Activated CD4-positive, CD25-positive, alpha-beta regulatory T cell treated with anti-CD3 and anti-CD28 coated beads, Interleukin-2, amount 50 U/mL, for 72 hours (primary cell): ENCODE data around the gene KRT74.

ENCODE experiments used
- DNase-seq: peaks from one replicate; pipeline ENCODE4 v3.0.0; 2021

The KRT74 gene

GRCh38 chr12:52573743-52574142 is at the start of gene KRT74:
Gene KRT74, minus strand, starts transcription at chr12:52573843. Its CDS starts 66 bp downstream, at chr12:52573777.
- no peak for DNase-seq

DNA sequence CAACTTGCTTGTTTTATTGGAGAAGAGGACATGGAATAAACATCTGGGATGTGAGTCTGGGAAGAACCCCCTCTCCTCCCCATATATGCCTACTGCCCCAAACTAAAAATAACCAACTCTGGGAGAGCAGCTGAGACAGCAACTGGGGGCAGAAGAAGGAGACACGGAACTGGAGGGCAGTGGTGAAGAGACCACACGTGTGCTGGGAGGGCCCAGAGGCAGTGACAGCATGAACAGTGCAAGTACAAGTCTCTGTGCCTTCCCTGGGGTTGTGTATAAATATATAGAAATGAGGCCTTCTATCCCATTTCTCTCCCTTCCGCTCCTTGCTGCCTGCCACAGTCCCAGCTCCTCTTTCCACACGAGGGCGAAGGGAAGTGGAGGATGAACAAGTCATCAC is 48.7 kb upstream of the KRT74 start:
- no peak for DNase-seq

GRCh38 chr12:52618866-52619265 is 45.2 kb upstream of the KRT74 start:
- DNase-seq: no peak

DNA sequence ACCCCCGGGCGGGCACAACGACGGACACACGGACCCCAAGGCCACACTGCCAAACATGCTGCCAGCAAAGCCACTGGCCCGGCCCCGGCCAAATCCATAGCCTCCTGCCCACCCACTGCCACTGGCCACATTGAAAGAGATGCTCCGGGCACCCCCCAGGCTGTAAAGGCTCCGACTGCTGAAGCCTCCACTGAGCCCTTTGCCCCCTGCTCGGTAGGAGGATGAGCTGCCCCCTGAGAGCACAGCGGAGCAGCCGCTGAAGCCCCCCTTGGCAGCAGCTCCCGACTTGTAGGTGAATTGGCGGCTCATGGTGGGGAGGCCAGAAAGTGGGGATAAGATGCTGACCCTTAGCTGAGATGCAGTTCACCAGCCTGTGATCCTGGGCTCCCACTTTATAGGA is 44.6 kb upstream of the KRT74 start, which contains the start of gene KRT73:
Gene KRT73, minus strand, starts transcription at position 344 of the 400 bp plus-strand sequence. Its CDS starts 35 bp downstream, at position 309.
- no peak for DNase-seq

DNA sequence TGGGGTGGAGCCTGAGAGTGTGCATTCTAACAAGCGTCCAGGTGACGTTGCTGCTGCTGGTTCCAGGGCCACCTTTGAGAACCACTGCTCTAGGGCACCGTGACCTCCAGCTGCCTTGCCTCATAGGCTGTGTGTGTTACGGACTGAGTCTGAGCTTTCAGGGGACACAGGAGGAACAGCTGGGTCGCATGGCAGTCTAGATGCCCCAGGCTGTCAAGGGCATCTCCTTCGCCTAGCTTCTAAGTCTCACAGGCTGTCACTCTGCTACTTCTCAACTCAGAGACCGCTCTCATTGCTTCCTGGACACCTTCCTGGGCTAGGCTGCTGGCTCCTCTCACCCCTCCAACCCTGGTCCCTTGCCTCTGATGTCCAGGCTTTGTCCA is 43.8 kb upstream of the KRT74 start:
- DNase-seq: no peak

DNA sequence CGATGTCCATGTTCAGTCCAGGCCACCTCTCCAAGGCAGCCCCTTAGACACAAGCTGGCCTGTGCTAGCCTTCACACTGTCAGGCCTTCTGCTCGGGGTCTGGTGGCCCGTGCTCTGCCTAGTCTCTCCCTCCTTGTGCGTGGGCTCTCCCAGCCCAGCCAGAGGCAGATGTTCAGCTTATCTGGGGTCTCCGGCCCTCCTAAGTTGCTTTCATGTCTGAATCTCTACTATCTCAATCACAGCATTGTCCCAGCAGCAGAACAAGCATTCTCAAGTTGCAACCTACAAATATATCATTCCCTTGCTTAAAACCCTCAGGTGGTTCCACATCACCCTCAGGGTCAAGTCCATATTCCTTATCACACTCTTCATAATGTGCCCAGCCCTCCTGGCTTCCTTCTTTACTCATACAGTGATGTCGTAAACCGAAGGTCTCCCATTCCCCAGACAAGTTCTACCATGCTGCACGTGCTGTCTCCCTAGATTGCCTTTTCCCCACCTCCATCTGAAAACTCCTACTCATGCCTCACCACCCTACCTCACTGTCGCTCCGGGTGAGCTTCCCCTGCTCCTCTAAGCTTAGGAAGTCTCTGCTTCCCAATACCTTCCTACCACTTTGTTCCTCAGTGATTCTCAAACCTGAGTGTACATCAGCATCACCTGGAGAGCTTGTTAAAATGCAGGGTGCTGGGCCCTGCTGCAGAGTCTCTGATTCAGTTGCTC is 43.2 kb upstream of the KRT74 start:
- no peak for DNase-seq

- DNase-seq: no peak
Measured at GRCh38 chr12:52615912-52616311, 42.3 kb upstream of the KRT74 start.

DNA sequence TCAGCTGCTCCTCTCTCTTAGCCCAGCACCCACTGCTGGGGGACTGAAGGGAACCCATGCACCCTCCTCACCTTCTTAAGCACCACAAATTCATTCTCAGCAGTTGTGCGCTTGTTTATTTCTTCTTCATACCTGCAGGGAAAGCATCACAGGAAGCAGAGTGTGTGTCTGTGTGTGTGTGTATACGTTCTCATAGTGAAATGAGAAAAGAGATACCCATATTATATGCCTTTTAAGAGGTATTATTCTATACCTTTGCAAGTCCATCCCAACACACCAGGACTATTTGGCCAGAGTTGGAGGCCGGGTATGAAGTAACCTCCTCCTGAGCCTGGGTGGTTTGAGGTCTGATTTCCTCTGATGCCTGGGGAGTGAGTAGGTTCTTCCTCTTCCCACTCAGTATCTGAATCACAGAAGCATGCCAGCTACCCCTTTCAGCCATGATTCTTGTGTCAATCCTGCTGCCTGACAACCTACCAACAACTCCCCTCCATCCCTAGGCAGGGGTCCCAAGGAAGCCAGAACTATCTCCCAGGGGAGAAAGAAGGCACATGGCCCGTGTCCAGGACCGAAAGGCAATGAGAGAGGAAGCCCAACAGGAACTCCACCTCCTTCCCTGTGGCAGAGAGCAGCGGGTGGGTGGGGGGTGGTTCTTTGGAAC is 41.7 kb upstream of the KRT74 start:
- no peak for DNase-seq

GRCh38 chr12:52614381-52615207 is 41.0 kb upstream of the KRT74 start:
- no peak for DNase-seq

- DNase-seq: no peak
Measured at GRCh38 chr12:52613384-52614030, 39.9 kb upstream of the KRT74 start.

- no peak for DNase-seq
Measured at GRCh38 chr12:52612431-52613383, 39.1 kb upstream of the KRT74 start.

DNA sequence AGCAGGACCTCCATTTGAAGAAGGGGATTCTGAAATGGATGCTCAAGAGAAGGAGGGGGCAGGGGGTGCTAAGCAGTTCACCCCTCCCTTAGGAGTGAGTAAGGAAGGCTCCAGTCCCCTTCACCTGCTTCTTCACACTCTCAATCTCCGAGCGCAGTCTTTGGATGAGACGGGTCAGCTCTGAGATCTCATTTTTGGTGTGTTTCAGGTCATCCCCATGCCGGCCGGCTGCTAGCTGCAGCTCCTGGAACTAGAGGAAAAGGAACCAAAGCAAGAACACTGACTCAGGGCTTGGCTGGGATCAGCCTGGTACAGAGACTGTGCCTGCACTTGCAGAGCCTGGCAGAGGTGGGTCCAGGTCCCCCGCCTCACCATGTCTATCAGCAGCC is 37.4 kb upstream of the KRT74 start:
- DNase-seq: no peak

- DNase-seq: no peak
Measured at GRCh38 chr12:52608826-52609630, 35.4 kb upstream of the KRT74 start.

DNA sequence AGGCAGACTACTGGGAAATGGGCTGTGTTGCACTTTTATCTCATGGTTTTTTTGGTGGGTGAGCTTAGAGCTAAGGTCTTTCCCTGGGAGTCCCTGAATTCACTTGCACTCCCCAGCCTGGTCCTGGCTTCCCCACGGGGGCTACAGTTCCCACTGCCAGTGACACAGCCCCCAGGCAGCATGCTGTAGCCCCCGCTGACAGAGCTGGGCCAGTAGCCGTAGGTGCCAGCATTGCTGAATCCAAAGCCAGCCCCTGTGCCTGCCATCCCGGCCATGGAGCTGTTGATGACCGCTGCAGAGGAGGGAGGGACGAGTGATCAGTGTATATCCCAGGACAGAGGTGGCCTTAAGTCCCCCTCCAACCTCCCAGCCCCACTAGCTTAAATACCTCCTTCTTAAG is 34.5 kb upstream of the KRT74 start:
- DNase-seq: no peak

- no peak for DNase-seq
Measured at GRCh38 chr12:52607314-52607713, 33.7 kb upstream of the KRT74 start.

DNA sequence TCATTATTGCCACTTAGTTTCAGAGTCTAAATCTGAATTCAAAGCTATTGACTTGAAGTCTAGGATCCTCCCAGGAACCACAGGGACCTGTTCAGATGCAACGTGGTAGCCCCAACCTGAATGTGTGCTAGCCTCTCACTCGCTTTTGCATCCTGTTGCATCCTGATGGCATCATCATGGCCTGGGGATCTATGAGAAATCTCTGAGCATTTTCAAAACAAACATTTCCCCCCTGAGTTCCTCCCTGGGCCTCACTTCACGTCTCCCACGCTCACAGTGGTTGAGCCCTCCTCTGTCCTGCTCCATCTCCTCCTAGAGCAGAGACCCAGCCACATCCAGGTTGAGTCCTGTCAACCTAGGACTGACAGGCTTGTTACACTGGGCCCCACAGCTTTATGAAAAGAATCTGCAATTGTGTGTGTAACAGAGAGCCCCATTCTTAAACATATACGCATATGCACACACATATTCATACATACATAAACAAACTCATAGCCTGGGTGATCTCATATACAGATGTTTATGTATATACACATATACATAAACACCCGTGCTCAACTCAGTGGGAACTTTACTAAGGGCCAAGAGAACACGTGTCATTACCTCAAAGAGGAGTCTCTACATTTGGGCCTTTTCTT is 33.1 kb upstream of the KRT74 start:
- DNase-seq: no peak

GRCh38 chr12:52606096-52606495 is 32.5 kb upstream of the KRT74 start:
- no peak for DNase-seq

DNA sequence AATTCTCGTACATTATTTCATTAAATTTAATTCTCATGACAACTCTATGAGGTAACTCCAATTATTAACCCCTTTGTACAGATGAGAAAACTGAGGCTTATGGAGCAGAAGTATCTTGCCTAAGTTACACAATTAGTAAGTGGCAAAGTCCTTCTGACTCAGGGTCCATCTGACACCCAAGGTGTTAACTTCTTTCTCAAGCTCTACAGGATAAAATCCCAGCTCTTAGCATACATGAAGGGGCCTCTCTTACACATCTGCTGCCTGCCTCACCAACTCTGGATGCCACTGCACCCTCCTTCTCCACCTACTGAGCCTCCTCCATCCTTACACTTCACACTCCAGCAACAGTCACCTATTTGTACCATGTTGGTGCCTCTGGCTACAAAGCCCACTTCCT is 31.9 kb upstream of the KRT74 start:
- DNase-seq: no peak

GRCh38 chr12:52604859-52605258 is 31.2 kb upstream of the KRT74 start:
- DNase-seq: no peak

GRCh38 chr12:52603314-52603713 is 29.7 kb upstream of the KRT74 start:
- DNase-seq: no peak

- DNase-seq: no peak
Measured at GRCh38 chr12:52602552-52602951, 28.9 kb upstream of the KRT74 start.
